Activated CD4-positive, alpha-beta T cell treated with anti-CD3 and anti-CD28 coated beads, Interleukin-2, amount 10 ng/mL, durations not matched to agents 7 days and 5 days (primary cell): ENCODE data around the gene UMPS. TPM values are rescaled to one million over a fixed set of nuclear protein-coding genes. Genes with fewer than 3 reads are reported as not detected.
"Not testable (repeated sequence)": the region's sequence is repeated elsewhere in the genome, so short reads cannot be mapped to it uniquely, and the experiment has no call there.

Source experiments
- CTCF ChIA-PET: fragments of 350-600 bp; sonication (Branson Sonifier 250); formaldehyde crosslinking; loops from one replicate; lab custom pipeline; 2021; ENCODE audit warnings: antibody characterized with exemption; lab: Charles Lee
- POLR2A ChIA-PET: fragments of 350-600 bp; sonication (Branson Sonifier 250); formaldehyde crosslinking; loops from one replicate; lab custom pipeline; 2021; ENCODE audit warnings: antibody characterized with exemption; lab: Charles Lee
- DNase-seq: peaks from one replicate; pipeline ENCODE4 v3.0.0-alpha.2; 2020
- H3K27ac Mint-ChIP-seq: one replicate; pipeline ENCODE4 v1.8.0; 2021; ENCODE audit warnings: mild to moderate bottlenecking, moderate library complexity, mixed read lengths
- H3K27me3 Mint-ChIP-seq: one replicate; pipeline ENCODE4 v1.8.0; 2021; ENCODE audit warnings: mixed read lengths
- H3K36me3 Mint-ChIP-seq: one replicate; pipeline ENCODE4 v1.8.0; 2021; ENCODE audit warnings: low read depth, mixed read lengths
- H3K4me1 Mint-ChIP-seq: one replicate; pipeline ENCODE4 v1.8.0; 2021; ENCODE audit warnings: mixed read lengths
- H3K4me3 Mint-ChIP-seq: one replicate; pipeline ENCODE4 v1.8.0; 2021; ENCODE audit warnings: mild to moderate bottlenecking, moderate library complexity, mixed read lengths
- H3K9me3 Mint-ChIP-seq: one replicate; pipeline ENCODE4 v1.8.0; 2021; ENCODE audit warnings: mixed read lengths
- total RNA-seq, 2 experiments: library from RNA; stranded (reverse); gene quantifications; one replicate each; pipeline ENCODE4 v1.2.3, GENCODE V29; 2021

Gene UMPS
- total RNA-seq, 2 experiments from 2014 or later = 26.9 to 27.8 TPM

- POLR2A ChIA-PET = no interaction called here
- no peak for DNase-seq
- H3K36me3 Mint-ChIP-seq = no peaks in the 10 kb centered on the region
- CTCF ChIA-PET = interaction anchor here (1.0 kb wide), 1 partner anchor 26 kb away, joined by 3 read pairs; no protein-coding TSS in a partner anchor
- no peaks in the 10 kb centered on the region for H3K4me1 Mint-ChIP-seq
- no peaks in the 10 kb centered on the region for H3K9me3 Mint-ChIP-seq
- H3K4me3 Mint-ChIP-seq = no peak overlapping the region
- H3K27me3 Mint-ChIP-seq = peaks cover 40% of the 10 kb centered on the region
- H3K27ac Mint-ChIP-seq = no peak overlapping the region
Measured at GRCh38 chr3:124697302-124697701, 33.0 kb upstream of the UMPS start.

GRCh38 chr3:124698030-124698770, 32.1 kb upstream of the UMPS start:
- ChIA-PET POLR2A (no interaction called here), CTCF (no interaction called here)
- peaks cover 47% of the 10 kb centered on the region for H3K27me3 Mint-ChIP-seq
- no peak for DNase-seq
- H3K9me3 Mint-ChIP-seq = no peaks in the 10 kb centered on the region
- H3K4me3 Mint-ChIP-seq = no peak overlapping the region
- no peaks in the 10 kb centered on the region for H3K36me3 Mint-ChIP-seq
- no peaks in the 10 kb centered on the region for H3K4me1 Mint-ChIP-seq
- H3K27ac Mint-ChIP-seq = no peak overlapping the region

GRCh38 chr3:124699051-124699450, 31.2 kb upstream of the UMPS start:
- ChIA-PET CTCF (no interaction called here), POLR2A (no interaction called here)
- no peaks in the 10 kb centered on the region for H3K4me1 Mint-ChIP-seq
- no peaks in the 10 kb centered on the region for H3K36me3 Mint-ChIP-seq
- H3K9me3 Mint-ChIP-seq = no peaks in the 10 kb centered on the region
- H3K27ac Mint-ChIP-seq = no peak overlapping the region
- DNase-seq = no peak
- no peak overlapping the region for H3K4me3 Mint-ChIP-seq
- H3K27me3 Mint-ChIP-seq = peaks cover 43% of the 10 kb centered on the region

- Mint-ChIP-seq H3K27ac (no peak overlapping the region), H3K4me3 (no peak overlapping the region), H3K27me3 (peaks cover 39% of the 10 kb centered on the region), H3K9me3 (no peaks in the 10 kb centered on the region), H3K36me3 (no peaks in the 10 kb centered on the region), H3K4me1 (no peaks in the 10 kb centered on the region)
- CTCF ChIA-PET = no interaction called here
- DNase-seq = no peak
- POLR2A ChIA-PET = no interaction called here
Measured at GRCh38 chr3:124699686-124700396, 30.4 kb upstream of the UMPS start.

GRCh38 chr3:124700880-124701684, 29.2 kb upstream of the UMPS start:
- H3K27me3 Mint-ChIP-seq = peaks cover 35% of the 10 kb centered on the region
- H3K36me3 Mint-ChIP-seq = no peaks in the 10 kb centered on the region
- no peak overlapping the region for H3K27ac Mint-ChIP-seq
- no peaks in the 10 kb centered on the region for H3K4me1 Mint-ChIP-seq
- ChIA-PET POLR2A (no interaction called here), CTCF (interaction anchor here (0.7 kb wide), 1 partner anchor 60 kb away, joined by 3 read pairs; no protein-coding TSS in a partner anchor)
- no peak overlapping the region for H3K4me3 Mint-ChIP-seq
- H3K9me3 Mint-ChIP-seq = no peaks in the 10 kb centered on the region
- no peak for DNase-seq

- no peak overlapping the region for H3K27ac Mint-ChIP-seq
Measured at GRCh38 chr3:124701687-124702086, 28.6 kb upstream of the UMPS start.

GRCh38 chr3:124702950-124703349, 27.3 kb upstream of the UMPS start:
- ChIA-PET CTCF (interaction anchor here (1.3 kb wide), 1 partner anchor 12 kb away, joined by 3 read pairs; no protein-coding TSS in a partner anchor), POLR2A (no interaction called here)
- Mint-ChIP-seq H3K27me3 (peaks cover 40% of the 10 kb centered on the region), H3K9me3 (no peaks in the 10 kb centered on the region), H3K4me3 (no peak overlapping the region), H3K27ac (no peak overlapping the region), H3K4me1 (no peaks in the 10 kb centered on the region), H3K36me3 (no peaks in the 10 kb centered on the region)
- DNase-seq = no peak

More at GRCh38 chr3:124701687-124702086, 28.6 kb upstream of the UMPS start:
- H3K4me1 Mint-ChIP-seq = no peaks in the 10 kb centered on the region
- POLR2A ChIA-PET = no interaction called here
- no peaks in the 10 kb centered on the region for H3K9me3 Mint-ChIP-seq
- H3K36me3 Mint-ChIP-seq = no peaks in the 10 kb centered on the region
- CTCF ChIA-PET = interaction anchor here (0.7 kb wide), 1 partner anchor 59 kb away, joined by 3 read pairs; no protein-coding TSS in a partner anchor
- H3K27me3 Mint-ChIP-seq = peaks cover 34% of the 10 kb centered on the region
- DNase-seq = no peak
- no peak overlapping the region for H3K4me3 Mint-ChIP-seq

GRCh38 chr3:124705552-124705951, 24.7 kb upstream of the UMPS start:
- Mint-ChIP-seq H3K4me1 (no peaks in the 10 kb centered on the region), H3K36me3 (no peaks in the 10 kb centered on the region), H3K27ac (no peak overlapping the region), H3K4me3 (no peak overlapping the region), H3K27me3 (peaks cover 45% of the 10 kb centered on the region), H3K9me3 (no peaks in the 10 kb centered on the region)
- POLR2A ChIA-PET = no interaction called here
- DNase-seq = no peak
- CTCF ChIA-PET = no interaction called here

GRCh38 chr3:124707223-124707622, 23.0 kb upstream of the UMPS start:
- CTCF ChIA-PET = interaction anchor here (0.6 kb wide), 1 partner anchor 1085 kb away, joined by 3 read pairs; no protein-coding TSS in a partner anchor
- H3K27ac Mint-ChIP-seq, H3K36me3 Mint-ChIP-seq, H3K4me3 Mint-ChIP-seq, DNase-seq, POLR2A ChIA-PET, H3K4me1 Mint-ChIP-seq, H3K9me3 Mint-ChIP-seq: not testable (repeated sequence)
- H3K27me3 Mint-ChIP-seq = peaks cover 48% of the 10 kb centered on the region

- no peak for DNase-seq
- no peak overlapping the region for H3K27ac Mint-ChIP-seq
- no peaks in the 10 kb centered on the region for H3K4me1 Mint-ChIP-seq
- CTCF ChIA-PET = interaction anchor here (0.6 kb wide), 1 partner anchor 1085 kb away, joined by 3 read pairs; no protein-coding TSS in a partner anchor
- peaks cover 45% of the 10 kb centered on the region for H3K27me3 Mint-ChIP-seq
- no peaks in the 10 kb centered on the region for H3K9me3 Mint-ChIP-seq
- H3K36me3 Mint-ChIP-seq = no peaks in the 10 kb centered on the region
- POLR2A ChIA-PET = no interaction called here
- H3K4me3 Mint-ChIP-seq = no peak overlapping the region
Measured at GRCh38 chr3:124707656-124708062, 22.6 kb upstream of the UMPS start.

- Mint-ChIP-seq H3K36me3 (no peaks in the 10 kb centered on the region), H3K27me3 (peaks cover 30% of the 10 kb centered on the region), H3K4me3 (no peak overlapping the region), H3K4me1 (no peaks in the 10 kb centered on the region), H3K27ac (no peak overlapping the region), H3K9me3 (no peaks in the 10 kb centered on the region)
- DNase-seq = no peak
- POLR2A ChIA-PET = no interaction called here
- CTCF ChIA-PET = interaction anchor here (0.7 kb wide), 1 partner anchor 11 kb away, joined by 3 read pairs; no protein-coding TSS in a partner anchor
Measured at GRCh38 chr3:124714223-124714853, 15.9 kb upstream of the UMPS start.

GRCh38 chr3:124722589-124722988, 7.7 kb upstream of the UMPS start:
- Mint-ChIP-seq H3K4me3 (no peak overlapping the region), H3K4me1 (no peaks in the 10 kb centered on the region), H3K36me3 (no peaks in the 10 kb centered on the region), H3K27me3 (peaks cover 48% of the 10 kb centered on the region), H3K9me3 (no peaks in the 10 kb centered on the region), H3K27ac (no peak overlapping the region)
- ChIA-PET POLR2A (no interaction called here), CTCF (interaction anchor here (1.1 kb wide), 1 partner anchor 10 kb away, joined by 4 read pairs; no protein-coding TSS in a partner anchor)
- DNase-seq = no peak
